GM12875 (cell line): ENCODE measurements around the gene KRT80.

Experiments used
- H3K4me3 ChIP-seq: one replicate; pipeline ENCODE4 v1.5.1; 2011; ENCODE audit warnings: low read depth, low read length, control low read depth
- CTCF ChIP-seq: IDR thresholded peaks from 2 replicates; pipeline ENCODE4 v1.5.1; 2011; ENCODE audit warnings: low read depth, mild to moderate bottlenecking, control low read depth, inconsistent platforms, low read length, moderate library complexity, borderline replicate concordance; ENCODE audit not compliant: insufficient read depth

KRT80 gene

GRCh38 chr12:52209321-52209720 is 17.5 kb upstream of the KRT80 start:
- TF ChIP-seq CTCF = no peak
- H3K4me3 ChIP-seq = no peak overlapping the region

GRCh38 chr12:52208424-52209165 is 16.8 kb upstream of the KRT80 start:
- H3K4me3 ChIP-seq = no peak overlapping the region
- TF ChIP-seq CTCF = no peak

- H3K4me3 ChIP-seq = no peak overlapping the region
- no peak for TF ChIP-seq CTCF
Observed at GRCh38 chr12:52207895-52208294, 16.1 kb upstream of the KRT80 start.

GRCh38 chr12:52207106-52207505 is 15.3 kb upstream of the KRT80 start:
- no peak for TF ChIP-seq CTCF
- no peak overlapping the region for H3K4me3 ChIP-seq

DNA sequence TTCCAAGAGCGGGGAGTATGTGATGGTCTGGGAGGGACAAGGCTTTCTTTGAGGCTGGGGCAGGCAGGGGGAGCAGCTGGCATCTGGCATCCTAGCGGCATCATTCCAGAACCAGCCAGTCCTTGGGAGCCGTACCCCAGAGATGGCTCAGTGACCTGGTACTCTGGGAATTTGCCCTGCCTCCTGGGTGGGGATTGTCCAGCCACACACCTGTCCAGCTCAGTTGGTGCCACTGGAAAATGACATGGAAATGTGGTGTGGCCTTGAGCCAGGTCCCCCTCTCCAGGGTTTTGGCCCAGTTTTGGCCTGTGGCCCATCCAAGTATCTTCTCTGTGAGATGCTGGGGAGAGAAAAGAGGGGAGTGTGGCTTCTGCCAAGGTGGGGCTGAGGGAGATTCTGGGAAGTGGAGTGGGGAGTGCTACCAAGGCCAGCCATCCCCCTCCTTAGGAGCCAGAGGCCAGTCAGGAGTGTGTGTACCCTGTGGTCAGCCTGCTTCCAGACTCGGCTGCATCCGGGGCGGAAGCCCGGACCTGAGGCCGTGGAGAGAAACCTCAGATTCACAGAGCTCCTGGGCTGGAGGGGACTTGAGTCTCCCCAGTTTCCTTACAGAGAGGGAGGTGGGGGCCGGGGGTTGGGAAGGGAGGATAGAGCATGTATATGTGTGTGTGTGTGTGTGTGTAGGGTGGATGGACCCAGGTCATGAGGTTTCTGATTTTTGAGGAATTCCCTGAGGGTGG is 14.7 kb upstream of the KRT80 start:
- H3K4me3 ChIP-seq = no peak overlapping the region
- TF ChIP-seq CTCF = no peak

- no peak for TF ChIP-seq CTCF
- H3K4me3 ChIP-seq = no peak overlapping the region
Observed at GRCh38 chr12:52205612-52206303, 13.9 kb upstream of the KRT80 start.
